Measurements from ENCODE around the gene MAP1LC3A.

The MAP1LC3A gene

DNA sequence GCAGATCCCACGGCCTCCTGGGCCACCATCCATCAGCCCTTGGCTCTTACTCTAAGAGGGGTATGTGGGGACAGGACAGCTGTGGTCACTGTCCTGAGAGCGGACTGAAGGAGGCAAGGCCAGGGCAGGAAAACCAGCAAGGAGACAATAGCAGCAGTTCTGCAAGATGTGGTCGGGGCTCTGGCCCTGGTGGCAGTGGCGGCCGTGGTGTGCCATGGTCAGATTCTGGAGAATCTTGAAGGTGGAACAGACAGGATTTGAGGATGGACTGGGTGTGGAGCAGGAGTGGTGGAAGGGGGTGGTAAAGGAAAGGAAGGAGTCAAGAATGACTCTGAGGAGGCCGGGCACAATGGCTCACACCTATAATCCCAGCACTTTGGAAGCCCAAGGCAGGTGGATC, 5.9 kb upstream of the MAP1LC3A start:
- DNase-seq, result no peak

DNA sequence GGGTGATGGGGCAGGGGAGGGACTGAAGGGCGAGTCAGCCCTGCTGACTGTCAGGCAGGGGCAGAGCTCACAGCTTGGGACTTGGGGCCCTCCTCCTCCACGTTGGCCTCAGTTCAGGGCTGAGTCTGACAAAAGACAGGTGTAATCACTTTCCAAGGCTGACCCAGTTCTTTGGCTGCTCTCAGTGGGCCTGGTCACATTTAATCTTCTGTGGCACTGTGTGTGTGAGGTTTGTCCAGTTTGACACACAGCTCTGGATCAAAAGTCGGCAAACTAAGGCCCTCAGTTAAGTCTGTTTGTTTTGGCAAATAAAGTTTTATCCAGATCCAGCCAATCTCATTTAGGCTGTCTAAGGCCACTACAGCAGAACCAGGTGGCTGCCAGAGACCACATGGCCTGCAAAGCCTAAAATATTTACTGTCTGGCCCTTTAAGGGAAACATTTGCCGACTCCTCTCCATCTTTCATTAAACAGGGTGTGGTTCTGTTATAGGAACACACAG, 5.1 kb upstream of the MAP1LC3A start:
- DNase-seq, result no peak

DNA sequence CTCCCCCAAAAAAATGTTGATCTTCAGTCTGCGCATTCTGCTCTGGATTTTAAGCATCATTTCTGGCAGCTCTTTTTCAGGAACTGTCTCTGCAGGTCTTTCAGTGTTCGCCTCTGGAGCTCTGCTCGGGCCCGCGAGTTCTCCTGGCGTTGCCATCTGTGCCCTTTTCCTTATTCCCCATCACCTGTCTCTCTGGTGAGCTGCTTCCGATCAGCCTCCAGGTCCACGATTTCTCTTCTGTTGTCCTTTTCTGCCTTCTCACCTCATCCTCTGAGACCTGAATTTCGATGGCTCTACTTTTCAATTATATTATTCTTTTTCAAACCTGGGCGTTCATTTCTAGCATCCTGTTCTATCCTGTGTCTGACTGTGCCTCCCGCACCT, 590 bp upstream of the MAP1LC3A start:
- no peak for DNase-seq

DNA sequence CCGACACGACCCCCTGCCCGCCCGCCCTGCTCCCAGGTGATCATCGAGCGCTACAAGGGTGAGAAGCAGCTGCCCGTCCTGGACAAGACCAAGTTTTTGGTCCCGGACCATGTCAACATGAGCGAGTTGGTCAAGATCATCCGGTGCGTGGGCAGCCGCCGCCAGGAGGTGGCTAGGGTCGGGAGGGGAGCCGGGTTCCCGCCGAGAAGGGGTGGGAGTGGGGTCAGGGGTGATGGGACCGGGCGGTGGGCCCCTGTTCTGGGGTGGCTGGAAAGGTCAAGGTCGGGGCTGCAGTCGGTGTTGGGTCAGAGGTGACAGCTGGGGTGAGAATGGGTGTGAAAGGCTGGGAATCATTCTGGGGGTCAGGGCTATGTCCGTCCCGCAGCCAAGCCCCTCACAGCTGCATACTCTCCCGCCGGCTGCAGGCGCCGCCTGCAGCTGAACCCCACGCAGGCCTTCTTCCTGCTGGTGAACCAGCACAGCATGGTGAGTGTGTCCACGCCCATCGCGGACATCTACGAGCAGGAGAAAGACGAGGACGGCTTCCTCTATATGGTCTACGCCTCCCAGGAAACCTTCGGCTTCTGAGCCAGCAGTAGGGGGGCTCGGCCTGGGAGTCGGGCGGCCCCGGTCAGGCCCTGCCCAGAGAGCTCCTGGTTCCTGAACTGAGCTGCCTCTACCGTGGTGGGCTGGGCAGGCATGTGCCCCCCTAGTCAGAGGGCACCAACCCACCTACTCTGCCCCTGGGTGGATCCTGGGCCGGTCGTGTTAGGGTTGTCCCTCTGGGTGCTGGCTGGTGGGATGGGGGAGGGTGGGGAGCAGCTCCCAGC, 1.0 kb downstream of the MAP1LC3A start:
- no peak for DNase-seq

GRCh38 chr20:34560141-34560523, 1.6 kb downstream of the MAP1LC3A start:
- DNase-seq, result no peak

DNA sequence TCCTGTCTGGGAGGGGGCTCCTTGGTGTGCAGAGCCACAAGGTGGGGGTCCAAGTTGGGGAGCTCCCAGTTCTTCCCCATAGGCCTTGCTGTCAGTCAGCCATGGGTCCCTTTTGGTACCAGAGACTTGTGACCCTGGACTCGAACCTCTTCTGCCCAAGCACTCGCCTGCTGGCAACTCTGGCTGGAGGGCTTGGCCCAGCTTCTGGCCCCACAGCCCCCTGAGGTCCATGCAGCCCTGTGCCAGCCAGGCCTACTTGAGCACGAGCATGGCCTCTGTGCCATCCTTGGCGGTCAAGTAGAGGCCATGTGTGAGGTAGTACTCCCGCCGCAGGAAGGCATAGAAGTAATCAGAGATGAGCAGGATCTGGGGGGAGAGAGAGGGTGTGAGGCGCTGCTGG, 2.1 kb downstream of the MAP1LC3A start:
- no peak for DNase-seq

GRCh38 chr20:34561661-34562060, 3.1 kb downstream of the MAP1LC3A start:
- DNase-seq, result no peak

GRCh38 chr20:34562641-34563040, 4.1 kb downstream of the MAP1LC3A start:
- peak; percentile 30 for DNase-seq

DNA sequence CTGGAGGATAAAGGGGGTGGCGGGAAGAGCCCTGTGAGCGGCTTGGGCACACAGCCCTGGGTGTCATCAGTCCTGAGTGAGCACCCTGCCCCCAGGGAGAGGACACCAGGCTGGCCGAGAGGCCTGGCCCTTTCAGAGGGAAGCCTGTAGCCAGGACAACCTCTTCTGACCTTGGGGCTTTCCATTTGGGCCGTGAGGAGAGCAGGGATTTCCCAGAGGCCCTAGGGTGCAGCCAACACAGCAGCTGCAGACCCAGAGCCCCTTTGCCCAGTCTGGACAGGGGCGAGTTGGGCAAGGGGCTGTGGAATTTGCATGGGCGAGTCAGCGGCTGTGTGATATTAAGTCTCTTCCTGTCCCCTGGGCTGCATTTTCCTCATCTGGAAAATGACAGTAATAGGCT, 6.3 kb downstream of the MAP1LC3A start:
- no peak for DNase-seq

- DNase-seq, result no peak
These were observed 8.7 kb downstream of the MAP1LC3A start for GRCh38 chr20:34566978-34567891.

- no peak for DNase-seq
These were observed 9.7 kb downstream of the MAP1LC3A start for GRCh38 chr20:34567892-34568865.

DNA sequence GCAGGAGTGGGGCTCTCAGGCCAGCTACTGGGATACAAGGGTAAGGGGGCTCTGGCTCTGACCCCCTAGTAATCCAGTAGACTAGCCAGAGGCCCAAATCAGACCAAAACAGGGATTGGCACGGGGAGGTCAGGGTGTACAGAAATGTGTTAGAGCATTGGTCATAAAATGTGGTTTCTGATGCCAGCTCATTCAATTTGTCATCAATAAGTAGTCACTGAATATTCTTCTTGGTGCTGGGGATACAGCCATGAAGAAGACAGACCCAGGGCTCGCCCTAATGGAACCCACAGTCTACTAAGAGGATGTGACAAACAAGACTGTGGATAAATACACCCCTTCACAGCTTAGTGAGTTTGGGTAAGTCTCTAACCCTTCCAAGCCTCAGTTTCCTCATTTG, 11.1 kb downstream of the MAP1LC3A start:
- no peak for DNase-seq

GRCh38 chr20:34570859-34571306, 12.4 kb downstream of the MAP1LC3A start:
- no peak for DNase-seq

GRCh38 chr20:34571753-34572152, 13.2 kb downstream of the MAP1LC3A start:
- no peak for DNase-seq

- DNase-seq, result no peak
These were observed 15.2 kb downstream of the MAP1LC3A start for GRCh38 chr20:34573541-34574300.

- DNase-seq, result no peak
These were observed 15.9 kb downstream of the MAP1LC3A start for GRCh38 chr20:34574426-34574825.

DNA sequence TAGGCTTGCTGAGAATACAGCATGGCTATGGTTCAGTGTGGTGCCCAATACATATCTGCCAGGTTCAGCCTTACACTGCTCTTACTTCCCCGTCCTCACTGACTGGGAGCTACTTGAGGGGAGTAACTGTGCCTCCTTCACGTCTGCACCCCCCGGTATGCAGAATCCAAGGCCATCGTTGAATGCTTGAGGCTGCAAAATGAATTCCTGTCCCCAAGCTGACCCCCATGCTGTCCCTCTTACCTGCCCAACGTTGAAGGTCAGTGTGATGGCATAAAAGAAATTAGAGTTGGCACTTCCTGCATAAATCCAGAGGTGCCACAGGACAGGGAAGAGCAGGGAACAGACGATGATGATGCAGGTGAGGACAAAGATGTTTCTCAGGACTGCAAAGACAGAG, 16.3 kb downstream of the MAP1LC3A start:
- no peak for DNase-seq

GRCh38 chr20:34575271-34575670, 16.8 kb downstream of the MAP1LC3A start:
- no peak for DNase-seq

GRCh38 chr20:34575756-34576155, 17.2 kb downstream of the MAP1LC3A start:
- no peak for DNase-seq

- DNase-seq, result no peak
These were observed 18.5 kb downstream of the MAP1LC3A start for GRCh38 chr20:34577061-34577460.

DNA sequence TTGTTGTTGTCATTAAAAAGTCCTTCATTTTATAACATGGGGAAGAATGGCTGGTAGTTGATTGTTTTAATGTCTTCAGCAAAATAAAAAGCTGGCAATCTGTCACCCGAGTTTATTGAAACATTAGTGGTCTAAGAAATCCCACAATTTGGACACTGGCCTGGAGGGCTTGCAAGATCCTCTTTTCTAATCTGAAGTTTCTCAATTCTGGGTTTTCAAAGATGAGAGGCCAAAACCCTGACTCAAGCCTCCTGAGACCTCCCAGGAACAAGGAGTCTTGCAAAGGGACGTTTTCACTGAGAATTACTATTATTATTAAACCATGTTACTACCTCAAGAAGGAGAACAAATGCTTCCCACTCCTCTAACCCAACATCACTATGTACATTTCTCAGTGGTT, 19.5 kb downstream of the MAP1LC3A start:
- DNase-seq, result no peak

DNA sequence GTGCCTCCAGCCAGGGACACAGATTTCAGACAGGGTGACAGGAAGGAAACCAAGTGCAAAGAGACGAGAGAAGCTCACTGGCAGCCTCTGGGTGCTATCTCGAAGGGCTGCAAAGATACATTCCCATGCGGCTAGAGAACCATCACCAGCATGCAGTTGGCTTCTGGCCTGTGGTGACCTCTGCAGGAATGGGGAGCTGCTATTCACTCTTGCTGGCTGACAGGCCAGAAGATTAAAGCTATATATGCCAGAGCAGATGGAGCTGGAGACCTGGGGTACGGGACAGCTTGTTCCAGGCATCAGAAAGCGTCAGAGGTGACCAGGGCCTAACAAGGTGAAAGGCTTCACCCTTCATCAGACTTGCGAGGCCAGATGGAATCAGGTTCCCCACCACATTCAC, 20.0 kb downstream of the MAP1LC3A start:
- no peak for DNase-seq
